HK-2 (cell line): ENCODE results near the gene DOCK10.

Experiments used
- DNase-seq: peaks from one replicate; pipeline ENCODE4 v3.0.0-alpha.2; 2018; ENCODE audit not compliant: unreplicated experiment

Gene DOCK10

GRCh38 chr2:225041207-225041850 is 939 bp downstream of the DOCK10 start:
- peak; percentile 21 for DNase-seq

GRCh38 chr2:225040856-225041206 is 1.4 kb downstream of the DOCK10 start:
- DNase-seq, result no peak

- DNase-seq, result no peak
Measured at GRCh38 chr2:225040142-225040541, 2.1 kb downstream of the DOCK10 start.

GRCh38 chr2:225038231-225038523 is 4.1 kb downstream of the DOCK10 start:
- no peak for DNase-seq

GRCh38 chr2:225037415-225038230 is 4.6 kb downstream of the DOCK10 start:
- DNase-seq, result no peak

- no peak for DNase-seq
Measured at GRCh38 chr2:225036431-225036830, 5.8 kb downstream of the DOCK10 start.

- DNase-seq, result no peak
Measured at GRCh38 chr2:225033440-225034318, 8.6 kb downstream of the DOCK10 start.

- DNase-seq, result no peak
Measured at GRCh38 chr2:225032246-225032645, 10.0 kb downstream of the DOCK10 start.

- no peak for DNase-seq
Measured at GRCh38 chr2:225031599-225031998, 10.7 kb downstream of the DOCK10 start.

GRCh38 chr2:225030893-225031292 is 11.4 kb downstream of the DOCK10 start:
- DNase-seq, result no peak

- no peak for DNase-seq
Measured at GRCh38 chr2:225030203-225030602, 12.1 kb downstream of the DOCK10 start.

- no peak for DNase-seq
Measured at GRCh38 chr2:225028572-225028971, 13.7 kb downstream of the DOCK10 start.

GRCh38 chr2:225027061-225027762 is 15.1 kb downstream of the DOCK10 start:
- no peak for DNase-seq

GRCh38 chr2:225025917-225026571 is 16.2 kb downstream of the DOCK10 start:
- DNase-seq, result no peak

GRCh38 chr2:225022188-225022587 is 20.1 kb downstream of the DOCK10 start:
- DNase-seq, result no peak

GRCh38 chr2:225020168-225020849 is 22.0 kb downstream of the DOCK10 start:
- DNase-seq, result no peak

GRCh38 chr2:225019105-225019504 is 23.2 kb downstream of the DOCK10 start:
- no peak for DNase-seq

- no peak for DNase-seq
Measured at GRCh38 chr2:225017713-225018112, 24.6 kb downstream of the DOCK10 start.

- no peak for DNase-seq
Measured at GRCh38 chr2:225017098-225017685, 25.1 kb downstream of the DOCK10 start.
